CD14-positive monocyte (primary cell): ENCODE data around the gene VSTM4. TPM values are rescaled to one million over a fixed set of nuclear protein-coding genes. Genes with fewer than 3 reads are reported as not detected.
A peak's percentile ranks its signal among the peaks of the same experiment; 100 is the strongest.

ENCODE experiments used
- DNase-seq, 3 donors: peaks; one replicate each; pipeline ENCODE4 v3.0.0-alpha.2; 2011 to 2022
- H2AFZ ChIP-seq: 2 replicates; pipeline ENCODE4 v1.6.0; 2012; ENCODE audit warnings: mild to moderate bottlenecking, low read depth, low read length, inconsistent platforms; ENCODE audit not compliant: insufficient read depth, poor library complexity, severe bottlenecking
- H3K27ac ChIP-seq, 2 donors: 1 replicate in 1 of 2; 2 replicates in 1 of 2; pipeline ENCODE4 v1.5.1; 2012 to 2013; ENCODE audit warnings: low read length in 2 of 2, control low read depth in 1 of 2, inconsistent platforms in 1 of 2, low read depth in 1 of 2, mild to moderate bottlenecking in 1 of 2
- H3K27me3 ChIP-seq, 2 donors: one replicate each; pipeline versions ENCODE4 v1.6.0 to v1.6.1; 2011 to 2013; ENCODE audit warnings: low read length in 2 of 2; ENCODE audit not compliant: control insufficient read depth in 2 of 2, insufficient read depth in 2 of 2
- H3K36me3 ChIP-seq, 2 donors: replicated peaks in 1 of 2; 1 replicate in 1 of 2; 2 replicates in 1 of 2; pipeline versions ENCODE4 v1.5.1 to v1.6.1; 2012 to 2013; ENCODE audit warnings: low read length in 2 of 2, control low read depth in 1 of 2, inconsistent platforms in 1 of 2, mild to moderate bottlenecking in 1 of 2; ENCODE audit not compliant: insufficient read depth in 2 of 2, control insufficient read depth in 1 of 2
- H3K4me1 ChIP-seq, 2 donors: 1 replicate in 1 of 2; 2 replicates in 1 of 2; pipeline versions ENCODE4 v1.5.1 to v1.6.1; 2012 to 2013; ENCODE audit warnings: low read length in 2 of 2, control low read depth in 1 of 2, inconsistent platforms in 1 of 2, mild to moderate bottlenecking in 1 of 2, moderate library complexity in 1 of 2; ENCODE audit not compliant: insufficient read depth in 2 of 2, control insufficient read depth in 1 of 2
- H3K4me2 ChIP-seq: replicated peaks from 2 replicates; pipeline ENCODE3; 2012; ENCODE audit warnings: low read length, moderate library complexity, mild to moderate bottlenecking; ENCODE audit not compliant: poor library complexity, severe bottlenecking; ENCODE audit errors: extremely low read depth
- H3K4me3 ChIP-seq, 3 experiments: fragments of 200-600 bp in 1 of 3; sonication (generic) in 1 of 3; replicated peaks in 1 of 3; 1 replicate in 2 of 3; 2 replicates in 1 of 3; pipeline ENCODE4 v1.5.1; 2011 to 2013; ENCODE audit warnings: low read length in 3 of 3, mild to moderate bottlenecking in 3 of 3, control low read depth in 2 of 3, low read depth in 2 of 3, inconsistent platforms in 1 of 3, moderate library complexity in 1 of 3
- H3K79me2 ChIP-seq: 2 replicates; pipeline ENCODE4 v1.6.0; 2012; ENCODE audit warnings: mild to moderate bottlenecking, control low read depth, inconsistent platforms, low read length, moderate library complexity; ENCODE audit not compliant: insufficient read depth
- H3K9ac ChIP-seq: 2 replicates; pipeline ENCODE4 v1.6.0; 2017; ENCODE audit warnings: low read length, mild to moderate bottlenecking; ENCODE audit not compliant: insufficient read depth, poor library complexity, severe bottlenecking
- H3K9me3 ChIP-seq, 2 donors: replicated peaks in 1 of 2; 1 replicate in 1 of 2; 2 replicates in 1 of 2; pipeline versions ENCODE4 v1.5.1 to v1.6.1; 2012 to 2013; ENCODE audit warnings: low read length in 2 of 2, control low read depth in 1 of 2; ENCODE audit not compliant: control insufficient read depth in 1 of 2, insufficient read depth in 1 of 2
- H4K20me1 ChIP-seq: 2 replicates; pipeline ENCODE4 v1.6.0; 2012; ENCODE audit warnings: mild to moderate bottlenecking, low read length, control low read depth, moderate library complexity; ENCODE audit not compliant: insufficient read depth
- H3K27ac Mint-ChIP-seq, 7 donors: one replicate each; pipeline ENCODE4 v1.8.0; 2020; ENCODE audit warnings: mild to moderate bottlenecking in 7 of 7, mixed read lengths in 7 of 7, moderate library complexity in 6 of 7, inconsistent platforms in 2 of 7
- H3K27me3 Mint-ChIP-seq, 3 donors: one replicate each; pipeline ENCODE4 v1.8.0; 2021 to 2022; ENCODE audit warnings: low read depth in 3 of 3, mild to moderate bottlenecking in 3 of 3, mixed read lengths in 3 of 3, moderate library complexity in 3 of 3, inconsistent platforms in 1 of 3
- H3K36me3 Mint-ChIP-seq, 2 donors: one replicate each; pipeline ENCODE4 v1.8.0; 2020; ENCODE audit warnings: mixed read lengths in 2 of 2, inconsistent platforms in 1 of 2, mild to moderate bottlenecking in 1 of 2
- H3K4me1 Mint-ChIP-seq: one replicate; pipeline ENCODE4 v1.8.0; 2020; ENCODE audit warnings: mild to moderate bottlenecking, mixed read lengths
- H3K4me3 Mint-ChIP-seq, 2 donors: one replicate each; pipeline ENCODE4 v1.8.0; 2020; ENCODE audit warnings: mild to moderate bottlenecking in 2 of 2, mixed read lengths in 2 of 2, moderate library complexity in 1 of 2
- H3K9me3 Mint-ChIP-seq, 7 donors: one replicate each; pipeline ENCODE4 v1.8.0; 2020 to 2022; ENCODE audit warnings: mixed read lengths in 7 of 7, mild to moderate bottlenecking in 6 of 7, moderate library complexity in 6 of 7, inconsistent platforms in 2 of 7
- CTCF ChIP-seq: fragments of 200-600 bp; IDR thresholded peaks from one replicate; pipeline ENCODE4 v1.8.0; 2022; ENCODE audit warnings: antibody characterized with exemption, mild to moderate bottlenecking
- WGBS: methylation state at CpG from one replicate; pipeline ENCODE4 v1.1.5; 2013; ENCODE audit warnings: missing lambda C conversion rate; ENCODE audit not compliant: insufficient coverage; 5-methylcytosine and 5-hydroxymethylcytosine counted together
- intact Hi-C, 2 donors: fragments of 100-400 bp; cut with micrococcal nuclease; formaldehyde crosslinking; loops; one replicate each; pipeline versions ENCODE4 v1.15.0 to v1.15.1; 2023
- polyA plus RNA-seq, 3 donors: library from polyadenylated mRNA; depleted of rRNA in 1 of 3; unstranded in 2 of 3; stranded (reverse) in 1 of 3; fragments of 300-500 nt in 2 of 3; fragments of >200 nt in 1 of 3; fragmentation: Illumina TruSeq in 2 of 3; gene quantifications; 1 replicate in 2 of 3; 2 replicates in 1 of 3; pipeline ENCODE4 v1.2.3, GENCODE V29; 2012 to 2021

VSTM4 gene
- polyA plus RNA-seq, 3 donors: not detected

DNA sequence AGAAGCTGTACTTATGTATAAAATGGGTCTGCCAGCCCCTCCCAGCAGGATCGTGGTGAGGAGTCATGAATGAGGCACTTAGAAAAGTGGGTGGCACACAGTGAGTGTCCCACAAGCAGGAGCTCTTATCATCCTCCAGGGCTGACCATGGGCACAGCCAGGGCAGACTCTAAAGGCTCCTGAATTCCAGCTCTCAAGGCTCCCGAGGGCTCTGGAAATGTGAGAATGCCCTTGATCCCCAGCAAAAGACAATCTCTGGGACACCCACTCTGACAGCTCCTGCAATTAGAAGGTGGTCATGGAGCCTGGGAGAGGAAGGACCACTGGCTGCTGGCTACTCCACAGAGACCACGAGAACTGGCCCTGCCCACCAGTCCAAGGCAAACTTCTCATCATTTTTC lies 1.6 kb downstream of the VSTM4 start:
- no peak overlapping the region for H3K9ac ChIP-seq
- H3K79me2 ChIP-seq: no peaks in the 10 kb centered on the region
- Mint-ChIP-seq H3K4me1 (peaks cover 19% of the 10 kb centered on the region), H3K36me3 (no peaks in the 10 kb centered on the region), H3K9me3 (no peaks in the 10 kb centered on the region), H3K4me3 (peak overlapping the region in 1 of 2 donors; percentile 20), H3K27me3 (peaks cover 25 to 33% (median 27%) of the 10 kb centered on the region in 3 donors), H3K27ac (no peak overlapping the region)
- H3K4me1 ChIP-seq: no peaks in the 10 kb centered on the region
- H4K20me1 ChIP-seq: no peaks in the 10 kb centered on the region
- no peak for TF ChIP-seq CTCF
- no peak overlapping the region for H3K27ac ChIP-seq
- H3K9me3 ChIP-seq: no peaks in the 10 kb centered on the region
- intact Hi-C loops: no loop called here
- H3K36me3 ChIP-seq: no peaks in the 10 kb centered on the region
- no peak for DNase-seq
- WGBS: no CpG with 5 or more reads among the region's 3 CpGs
- H3K4me3 ChIP-seq: no peak overlapping the region
- H2AFZ ChIP-seq: no peak overlapping the region
- H3K4me2 ChIP-seq: no peak overlapping the region
- peaks cover 2 to 22% of the 10 kb centered on the region in 2 donors for H3K27me3 ChIP-seq

DNA sequence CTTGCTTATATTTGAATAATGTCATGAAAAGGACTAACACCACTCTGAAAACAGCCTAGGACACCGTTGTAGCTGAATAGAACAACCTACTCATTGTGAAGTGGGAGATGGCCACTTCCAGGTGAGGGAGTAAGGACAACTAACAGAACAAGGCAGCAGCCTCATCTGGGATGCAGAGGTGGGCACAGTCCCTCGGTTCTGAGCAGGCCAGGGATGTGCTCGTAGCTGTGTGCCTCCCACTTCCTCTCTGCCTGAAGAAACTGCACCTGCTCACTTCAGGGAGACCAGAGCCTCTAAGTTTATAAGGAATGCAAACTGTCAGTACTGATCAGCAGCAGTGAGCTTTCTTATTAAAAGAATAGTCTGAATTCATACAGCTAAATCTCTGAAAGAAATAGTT lies 2.5 kb downstream of the VSTM4 start:
- H3K36me3 Mint-ChIP-seq: no peaks in the 10 kb centered on the region

More for the DNA sequence above, 2.5 kb downstream of the VSTM4 start:
- no CpG with 5 or more reads among the region's 3 CpGs for WGBS
- no peak for DNase-seq
- Histone ChIP-seq H2AFZ (no peak overlapping the region), H3K4me3 (no peak overlapping the region), H3K4me1 (no peaks in the 10 kb centered on the region), H3K79me2 (no peaks in the 10 kb centered on the region), H3K27me3 (peaks cover 2 to 22% of the 10 kb centered on the region in 2 donors), H3K9ac (no peak overlapping the region), H3K27ac (no peak overlapping the region), H3K4me2 (no peak overlapping the region), H4K20me1 (no peaks in the 10 kb centered on the region), H3K9me3 (no peaks in the 10 kb centered on the region), H3K36me3 (no peaks in the 10 kb centered on the region)
- Mint-ChIP-seq H3K4me1 (peaks cover 19% of the 10 kb centered on the region), H3K27me3 (peaks cover 25 to 33% (median 27%) of the 10 kb centered on the region in 3 donors), H3K27ac (no peak overlapping the region), H3K9me3 (no peaks in the 10 kb centered on the region), H3K4me3 (no peak overlapping the region)
- no peak for TF ChIP-seq CTCF
- intact Hi-C loops: no loop called here
